ENCODE results near the gene RASA4B. TPM values are rescaled to one million over a fixed set of nuclear protein-coding genes. Genes with fewer than 3 reads are reported as not detected.
"Not testable (repeated sequence)": the region's sequence is repeated elsewhere in the genome, so short reads cannot be mapped to it uniquely, and the experiment has no call there.

Gene RASA4B
- total RNA-seq, 1 experiment from 2014 or later = 0.76 TPM

- CTCF ChIA-PET = interaction anchor here (0.7 kb wide), 2 partner anchors 535 to 1478 kb away, joined by 3 read pairs; no protein-coding TSS in a partner anchor
- Mint-ChIP-seq H3K36me3 (ENCODE audit: insufficient read depth, unreplicated experiment) (no peaks in the 10 kb centered on the region), H3K27me3 (ENCODE audit: unreplicated experiment) (no peaks in the 10 kb centered on the region), H3K4me1 (ENCODE audit: low read depth, unreplicated experiment) (no peaks in the 10 kb centered on the region), H3K27ac (ENCODE audit: unreplicated experiment) (no peak overlapping the region), H3K9me3 (ENCODE audit: low read depth, unreplicated experiment) (no peaks in the 10 kb centered on the region), H3K4me3 (ENCODE audit: low read depth, unreplicated experiment) (no peak overlapping the region)
- TF ChIP-seq, protein P1, sequence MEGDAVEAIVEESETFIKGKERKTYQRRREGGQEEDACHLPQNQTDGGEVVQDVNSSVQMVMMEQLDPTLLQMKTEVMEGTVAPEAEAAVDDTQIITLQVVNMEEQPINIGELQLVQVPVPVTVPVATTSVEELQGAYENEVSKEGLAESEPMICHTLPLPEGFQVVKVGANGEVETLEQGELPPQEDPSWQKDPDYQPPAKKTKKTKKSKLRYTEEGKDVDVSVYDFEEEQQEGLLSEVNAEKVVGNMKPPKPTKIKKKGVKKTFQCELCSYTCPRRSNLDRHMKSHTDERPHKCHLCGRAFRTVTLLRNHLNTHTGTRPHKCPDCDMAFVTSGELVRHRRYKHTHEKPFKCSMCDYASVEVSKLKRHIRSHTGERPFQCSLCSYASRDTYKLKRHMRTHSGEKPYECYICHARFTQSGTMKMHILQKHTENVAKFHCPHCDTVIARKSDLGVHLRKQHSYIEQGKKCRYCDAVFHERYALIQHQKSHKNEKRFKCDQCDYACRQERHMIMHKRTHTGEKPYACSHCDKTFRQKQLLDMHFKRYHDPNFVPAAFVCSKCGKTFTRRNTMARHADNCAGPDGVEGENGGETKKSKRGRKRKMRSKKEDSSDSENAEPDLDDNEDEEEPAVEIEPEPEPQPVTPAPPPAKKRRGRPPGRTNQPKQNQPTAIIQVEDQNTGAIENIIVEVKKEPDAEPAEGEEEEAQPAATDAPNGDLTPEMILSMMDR (IDR thresholded peaks at IDR 0.05; ENCODE audit: unreplicated experiment) = no peak
- intact Hi-C loops (cut with micrococcal nuclease; ENCODE audit: unreplicated experiment) = no loop called here
- no peak for DNase-seq
- BruUV-seq (replicated peaks) = no TSS peak
Observed at GRCh38 chr7:102456327-102456726, 61.2 kb downstream of the RASA4B start.

GRCh38 chr7:102455596-102455995 lies 62.0 kb downstream of the RASA4B start:
- CTCF ChIA-PET = no interaction called here
- no TSS peak for BruUV-seq (replicated peaks)
- Mint-ChIP-seq H3K27me3 (ENCODE audit: unreplicated experiment) (no peaks in the 10 kb centered on the region), H3K4me1 (ENCODE audit: low read depth, unreplicated experiment) (no peaks in the 10 kb centered on the region), H3K9me3 (ENCODE audit: low read depth, unreplicated experiment) (no peaks in the 10 kb centered on the region), H3K27ac (ENCODE audit: unreplicated experiment) (no peak overlapping the region), H3K36me3 (ENCODE audit: insufficient read depth, unreplicated experiment) (no peaks in the 10 kb centered on the region), H3K4me3 (ENCODE audit: low read depth, unreplicated experiment) (no peak overlapping the region)
- TF ChIP-seq, protein P1 (IDR thresholded peaks at IDR 0.05; ENCODE audit: unreplicated experiment) = no peak
- DNase-seq = no peak
- intact Hi-C loops (cut with micrococcal nuclease; ENCODE audit: unreplicated experiment) = no loop called here

DNA sequence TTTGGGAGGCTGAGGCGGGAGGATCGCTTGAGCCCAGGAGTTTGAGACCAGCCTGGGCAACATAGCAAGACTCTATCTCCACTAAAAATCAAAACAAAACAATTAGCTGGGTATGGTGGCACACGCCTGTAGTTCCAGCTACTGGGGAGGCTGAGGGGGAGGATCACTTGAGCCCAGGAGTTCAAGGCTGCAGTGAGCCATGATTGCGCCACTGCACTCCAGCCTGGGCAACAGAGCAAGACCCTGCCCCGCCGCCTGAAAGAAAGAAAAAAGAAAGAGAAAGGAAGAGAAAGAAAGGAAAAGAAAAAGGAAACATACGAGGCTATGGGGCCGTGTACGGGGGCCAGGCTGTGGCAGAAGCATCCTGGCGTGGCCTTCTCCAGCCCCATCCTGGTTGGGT lies 62.6 kb downstream of the RASA4B start:
- H3K9me3 Mint-ChIP-seq (ENCODE audit: low read depth, unreplicated experiment); H3K4me3 Mint-ChIP-seq (ENCODE audit: low read depth, unreplicated experiment); intact Hi-C loops (cut with micrococcal nuclease; ENCODE audit: unreplicated experiment); H3K27me3 Mint-ChIP-seq (ENCODE audit: unreplicated experiment); H3K27ac Mint-ChIP-seq (ENCODE audit: unreplicated experiment); DNase-seq; BruUV-seq (replicated peaks); H3K4me1 Mint-ChIP-seq (ENCODE audit: low read depth, unreplicated experiment); H3K36me3 Mint-ChIP-seq (ENCODE audit: insufficient read depth, unreplicated experiment): not testable (repeated sequence)
- CTCF ChIA-PET = interaction anchor here (0.7 kb wide), 1 partner anchor 177 kb away, joined by 3 read pairs; no protein-coding TSS in a partner anchor

- no peak for DNase-seq
- BruUV-seq (replicated peaks) = no TSS peak
- CTCF ChIA-PET = interaction anchor here (0.7 kb wide), 1 partner anchor 176 kb away, joined by 3 read pairs; no protein-coding TSS in a partner anchor
- intact Hi-C loops (cut with micrococcal nuclease; ENCODE audit: unreplicated experiment) = no loop called here
- Mint-ChIP-seq H3K27me3 (ENCODE audit: unreplicated experiment) (no peaks in the 10 kb centered on the region), H3K9me3 (ENCODE audit: low read depth, unreplicated experiment) (no peaks in the 10 kb centered on the region), H3K27ac (ENCODE audit: unreplicated experiment) (no peak overlapping the region), H3K4me3 (ENCODE audit: low read depth, unreplicated experiment) (no peak overlapping the region), H3K4me1 (ENCODE audit: low read depth, unreplicated experiment) (no peaks in the 10 kb centered on the region), H3K36me3 (ENCODE audit: insufficient read depth, unreplicated experiment) (no peaks in the 10 kb centered on the region)
- TF ChIP-seq, protein P1 (IDR thresholded peaks at IDR 0.05; ENCODE audit: unreplicated experiment) = no peak
Observed at GRCh38 chr7:102454468-102454867, 63.1 kb downstream of the RASA4B start.

GRCh38 chr7:102453319-102453718 lies 64.3 kb downstream of the RASA4B start:
- no peaks in the 10 kb centered on the region for H3K9me3 Mint-ChIP-seq (ENCODE audit: low read depth, unreplicated experiment)
- no TSS peak for BruUV-seq (replicated peaks)
- H3K4me3 Mint-ChIP-seq (ENCODE audit: low read depth, unreplicated experiment) = no peak overlapping the region
- H3K27ac Mint-ChIP-seq (ENCODE audit: unreplicated experiment) = no peak overlapping the region
- DNase-seq = no peak
- H3K4me1 Mint-ChIP-seq (ENCODE audit: low read depth, unreplicated experiment) = no peaks in the 10 kb centered on the region
- TF ChIP-seq, protein P1 (IDR thresholded peaks at IDR 0.05; ENCODE audit: unreplicated experiment) = no peak
- H3K36me3 Mint-ChIP-seq (ENCODE audit: insufficient read depth, unreplicated experiment) = no peaks in the 10 kb centered on the region
- intact Hi-C loops (cut with micrococcal nuclease; ENCODE audit: unreplicated experiment) = no loop called here
- CTCF ChIA-PET = no interaction called here
- no peaks in the 10 kb centered on the region for H3K27me3 Mint-ChIP-seq (ENCODE audit: unreplicated experiment)

Measured in Calu3 (cell line).